ENCODE data around the gene INTS12. TPM values are rescaled to one million over a fixed set of nuclear protein-coding genes. Genes with fewer than 3 reads are reported as not detected.
"Not testable (repeated sequence)": the region's sequence is repeated elsewhere in the genome, so short reads cannot be mapped to it uniquely, and the experiment has no call there.

The INTS12 gene
- total RNA-seq (2012; rRNA removed), result 17.0 and 17.7 TPM in 2 replicates

GRCh38 chr4:105708181-105709080, at the start of gene INTS12, which contains the start of gene GSTCD:
Gene INTS12, minus strand, starts transcription at chr4:105708689. Its CDS starts 8,684 bp downstream, at chr4:105700005.
Gene GSTCD, plus strand, starts transcription at chr4:105708784. Its CDS starts 8,830 bp downstream, at chr4:105717614.
- Histone ChIP-seq H3K4me1 (ENCODE audit: control insufficient read depth, insufficient read depth, low read length) (peaks cover 20% of the 10 kb centered on the region), H3K4me2 (ENCODE audit: low read length) (peak within 1 kb of the TSS; percentile 90), H3K27me3 (ENCODE audit: control insufficient read depth, insufficient read depth, low read length) (no peaks in the 10 kb centered on the region), H3K36me3 (ENCODE audit: insufficient read depth, low read length) (peaks cover 3% of the 10 kb centered on the region), H3K4me3 (ENCODE audit: low read length) (peak within 1 kb of the TSS; percentile 95), H3K9ac (ENCODE audit: low read depth, low read length) (peak within 1 kb of the TSS; percentile 95), H3K9me3 (replicated peaks; ENCODE audit: low read length) (no peaks in the 10 kb centered on the region)

GRCh38 chr4:105755375-105755774, 46.9 kb upstream of the INTS12 start:
- Histone ChIP-seq H3K4me3 (ENCODE audit: low read length) (no peak overlapping the region), H3K36me3 (ENCODE audit: insufficient read depth, low read length) (no peaks in the 10 kb centered on the region), H3K4me1 (ENCODE audit: control insufficient read depth, insufficient read depth, low read length) (no peaks in the 10 kb centered on the region), H3K9me3 (replicated peaks; ENCODE audit: low read length) (no peaks in the 10 kb centered on the region), H3K27me3 (ENCODE audit: control insufficient read depth, insufficient read depth, low read length) (no peaks in the 10 kb centered on the region), H3K9ac (ENCODE audit: low read depth, low read length) (no peak overlapping the region), H3K4me2 (ENCODE audit: low read length) (no peak overlapping the region)

GRCh38 chr4:105753361-105753760, 44.9 kb upstream of the INTS12 start:
- H3K4me3 ChIP-seq (ENCODE audit: low read length), result no peak overlapping the region
- no peaks in the 10 kb centered on the region for H3K27me3 ChIP-seq (ENCODE audit: control insufficient read depth, insufficient read depth, low read length)
- H3K4me1 ChIP-seq (ENCODE audit: control insufficient read depth, insufficient read depth, low read length), result no peaks in the 10 kb centered on the region
- no peaks in the 10 kb centered on the region for H3K36me3 ChIP-seq (ENCODE audit: insufficient read depth, low read length)
- H3K9me3 ChIP-seq (replicated peaks; ENCODE audit: low read length), result no peaks in the 10 kb centered on the region
- H3K9ac ChIP-seq (ENCODE audit: low read depth, low read length), result no peak overlapping the region
- no peak overlapping the region for H3K4me2 ChIP-seq (ENCODE audit: low read length)

GRCh38 chr4:105751718-105752299, 43.3 kb upstream of the INTS12 start:
- no peaks in the 10 kb centered on the region for H3K27me3 ChIP-seq (ENCODE audit: control insufficient read depth, insufficient read depth, low read length)
- H3K4me2 ChIP-seq (ENCODE audit: low read length), result no peak overlapping the region
- no peaks in the 10 kb centered on the region for H3K36me3 ChIP-seq (ENCODE audit: insufficient read depth, low read length)
- H3K4me3 ChIP-seq (ENCODE audit: low read length), result no peak overlapping the region
- H3K4me1 ChIP-seq (ENCODE audit: control insufficient read depth, insufficient read depth, low read length), result no peaks in the 10 kb centered on the region
- H3K9me3 ChIP-seq (replicated peaks; ENCODE audit: low read length), result no peaks in the 10 kb centered on the region
- no peak overlapping the region for H3K9ac ChIP-seq (ENCODE audit: low read depth, low read length)

- Histone ChIP-seq H3K9ac (ENCODE audit: low read depth, low read length) (no peak overlapping the region), H3K9me3 (replicated peaks; ENCODE audit: low read length) (no peaks in the 10 kb centered on the region), H3K4me2 (ENCODE audit: low read length) (no peak overlapping the region), H3K36me3 (ENCODE audit: insufficient read depth, low read length) (peaks cover 5% of the 10 kb centered on the region), H3K27me3 (ENCODE audit: control insufficient read depth, insufficient read depth, low read length) (no peaks in the 10 kb centered on the region), H3K4me1 (ENCODE audit: control insufficient read depth, insufficient read depth, low read length) (no peaks in the 10 kb centered on the region), H3K4me3 (ENCODE audit: low read length) (no peak overlapping the region)
Measured at GRCh38 chr4:105748222-105748621, 39.7 kb upstream of the INTS12 start.

- H3K4me3 ChIP-seq (ENCODE audit: low read length), result no peak overlapping the region
- peaks cover 3% of the 10 kb centered on the region for H3K4me1 ChIP-seq (ENCODE audit: control insufficient read depth, insufficient read depth, low read length)
- H3K27me3 ChIP-seq (ENCODE audit: control insufficient read depth, insufficient read depth, low read length), result no peaks in the 10 kb centered on the region
- no peaks in the 10 kb centered on the region for H3K9me3 ChIP-seq (replicated peaks; ENCODE audit: low read length)
- H3K4me2 ChIP-seq (ENCODE audit: low read length), result no peak overlapping the region
- peaks cover 5% of the 10 kb centered on the region for H3K36me3 ChIP-seq (ENCODE audit: insufficient read depth, low read length)
- no peak overlapping the region for H3K9ac ChIP-seq (ENCODE audit: low read depth, low read length)
Measured at GRCh38 chr4:105741548-105741947, 33.1 kb upstream of the INTS12 start.

- not testable (repeated sequence) for H3K4me1 ChIP-seq (ENCODE audit: control insufficient read depth, insufficient read depth, low read length); H3K4me3 ChIP-seq (ENCODE audit: low read length); H3K27me3 ChIP-seq (ENCODE audit: control insufficient read depth, insufficient read depth, low read length); H3K36me3 ChIP-seq (ENCODE audit: insufficient read depth, low read length); H3K9me3 ChIP-seq (replicated peaks; ENCODE audit: low read length); H3K4me2 ChIP-seq (ENCODE audit: low read length); H3K9ac ChIP-seq (ENCODE audit: low read depth, low read length)
Measured at GRCh38 chr4:105735217-105735616, 26.7 kb upstream of the INTS12 start.

- H3K4me3 ChIP-seq (ENCODE audit: low read length); H3K27me3 ChIP-seq (ENCODE audit: control insufficient read depth, insufficient read depth, low read length); H3K4me2 ChIP-seq (ENCODE audit: low read length); H3K9ac ChIP-seq (ENCODE audit: low read depth, low read length); H3K9me3 ChIP-seq (replicated peaks; ENCODE audit: low read length); H3K36me3 ChIP-seq (ENCODE audit: insufficient read depth, low read length); H3K4me1 ChIP-seq (ENCODE audit: control insufficient read depth, insufficient read depth, low read length): not testable (repeated sequence)
Measured at GRCh38 chr4:105729895-105730294, 21.4 kb upstream of the INTS12 start.

GRCh38 chr4:105725623-105726022, 17.1 kb upstream of the INTS12 start:
- Histone ChIP-seq H3K27me3 (ENCODE audit: control insufficient read depth, insufficient read depth, low read length) (no peaks in the 10 kb centered on the region), H3K9ac (ENCODE audit: low read depth, low read length) (no peak overlapping the region), H3K4me3 (ENCODE audit: low read length) (no peak overlapping the region), H3K9me3 (replicated peaks; ENCODE audit: low read length) (no peaks in the 10 kb centered on the region), H3K36me3 (ENCODE audit: insufficient read depth, low read length) (peaks cover 9% of the 10 kb centered on the region), H3K4me1 (ENCODE audit: control insufficient read depth, insufficient read depth, low read length) (no peaks in the 10 kb centered on the region), H3K4me2 (ENCODE audit: low read length) (no peak overlapping the region)

GRCh38 chr4:105719204-105719603, 10.7 kb upstream of the INTS12 start:
- Histone ChIP-seq H3K36me3 (ENCODE audit: insufficient read depth, low read length) (no peaks in the 10 kb centered on the region), H3K27me3 (ENCODE audit: control insufficient read depth, insufficient read depth, low read length) (no peaks in the 10 kb centered on the region)

GRCh38 chr4:105715692-105716278, 7.3 kb upstream of the INTS12 start:
- H3K9me3 ChIP-seq (replicated peaks; ENCODE audit: low read length), result no peaks in the 10 kb centered on the region
- H3K4me1 ChIP-seq (ENCODE audit: control insufficient read depth, insufficient read depth, low read length), result peaks cover 29% of the 10 kb centered on the region
- H3K4me3 ChIP-seq (ENCODE audit: low read length), result no peak overlapping the region
- H3K4me2 ChIP-seq (ENCODE audit: low read length), result no peak overlapping the region
- no peaks in the 10 kb centered on the region for H3K36me3 ChIP-seq (ENCODE audit: insufficient read depth, low read length)
- no peaks in the 10 kb centered on the region for H3K27me3 ChIP-seq (ENCODE audit: control insufficient read depth, insufficient read depth, low read length)
- no peak overlapping the region for H3K9ac ChIP-seq (ENCODE audit: low read depth, low read length)

More at GRCh38 chr4:105719204-105719603, 10.7 kb upstream of the INTS12 start:
- Histone ChIP-seq H3K4me1 (ENCODE audit: control insufficient read depth, insufficient read depth, low read length) (peaks cover 9% of the 10 kb centered on the region), H3K9ac (ENCODE audit: low read depth, low read length) (no peak overlapping the region), H3K9me3 (replicated peaks; ENCODE audit: low read length) (no peaks in the 10 kb centered on the region), H3K4me3 (ENCODE audit: low read length) (no peak overlapping the region), H3K4me2 (ENCODE audit: low read length) (no peak overlapping the region)

Measured in skeletal muscle satellite cell (primary cell).